SK-N-SH (cell line): ENCODE results near the gene ZNF547. TPM values are rescaled to one million over a fixed set of nuclear protein-coding genes. Genes with fewer than 3 reads are reported as not detected.

Experiments
- CTCF ChIA-PET: fragments of 300-600, 350-600 bp; formaldehyde crosslinking; extraction: SDS; loops from one replicate; lab custom pipeline; 2021; lab: Yijun Ruan, JAX
- POLR2A ChIA-PET: fragments of 350-600 bp; sonication (Branson Sonifier 250); formaldehyde crosslinking; extraction: SDS; loops from one replicate; lab custom pipeline; 2020; ENCODE audit warnings: antibody characterized with exemption, inconsistent platforms; lab: Yijun Ruan, JAX
- DNase-seq: peaks from one replicate; pipeline ENCODE4 v3.0.0; 2012
- H2AFZ ChIP-seq: fragments of 200-600 bp; sonication (generic); 2 replicates; pipeline ENCODE4 v1.8.1; 2016; ENCODE audit warnings: antibody characterized with exemption, mild to moderate bottlenecking, low read depth
- H3F3A ChIP-seq: fragments of 200-600 bp; sonication (generic); replicated peaks from 2 replicates; pipeline ENCODE3; 2016; ENCODE audit warnings: antibody characterized with exemption, mild to moderate bottlenecking; ENCODE audit not compliant: insufficient read depth
- H3K27ac ChIP-seq, 2 experiments: fragments of 200-500 bp in 1 of 2; fragments of 200-600 bp in 1 of 2; sonication (Bioruptor generic) in 1 of 2; sonication (generic), shearing (Covaris generic) in 1 of 2; 2 replicates each; pipeline versions ENCODE4 v1.5.1 to v1.6.1; 2014 to 2016; ENCODE audit warnings: low read depth in 2 of 2, inconsistent platforms in 1 of 2, low read length in 1 of 2, mild to moderate bottlenecking in 1 of 2, mixed read lengths in 1 of 2
- H3K27me3 ChIP-seq: fragments of 200-600 bp; sonication (generic), shearing (Covaris generic); 2 replicates; pipeline ENCODE4 v1.6.1; 2016; ENCODE audit warnings: mixed run types; ENCODE audit not compliant: insufficient read depth
- H3K36me3 ChIP-seq, 2 experiments: fragments of 200-500 bp in 1 of 2; fragments of 200-600 bp in 1 of 2; sonication (Bioruptor generic) in 1 of 2; sonication (generic) in 1 of 2; replicated peaks in 1 of 2; 2 replicates each; pipeline versions ENCODE3 to v1.5.1; 2014 to 2016; ENCODE audit warnings: low read length in 1 of 2, mild to moderate bottlenecking in 1 of 2; ENCODE audit not compliant: insufficient read depth in 2 of 2, control insufficient read depth in 1 of 2
- H3K4me1 ChIP-seq, 2 experiments: fragments of 200-500 bp in 1 of 2; fragments of 200-600 bp in 1 of 2; sonication (Bioruptor generic) in 1 of 2; sonication (generic), shearing (Covaris generic) in 1 of 2; 2 replicates each; pipeline versions ENCODE4 v1.5.1 to v1.6.1; 2014 to 2016; ENCODE audit warnings: low read depth in 1 of 2, low read length in 1 of 2, mixed run types in 1 of 2; ENCODE audit not compliant: insufficient read depth in 2 of 2, control insufficient read depth in 1 of 2
- H3K4me2 ChIP-seq: fragments of 200-600 bp; sonication (generic), shearing (Covaris generic); 2 replicates; pipeline ENCODE4 v1.6.1; 2017; ENCODE audit warnings: mixed run types
- H3K4me3 ChIP-seq, 2 experiments: fragments of 200-500 bp in 1 of 2; fragments of 200-600 bp in 1 of 2; sonication (Bioruptor generic) in 1 of 2; sonication (generic), shearing (Covaris generic) in 1 of 2; 2 replicates each; pipeline versions ENCODE4 v1.5.1 to v1.8.1; 2014 to 2016; ENCODE audit warnings: low read depth in 2 of 2, inconsistent platforms in 1 of 2, low read length in 1 of 2, mild to moderate bottlenecking in 1 of 2, mixed read lengths in 1 of 2, moderate library complexity in 1 of 2
- H3K79me2 ChIP-seq: fragments of 200-600 bp; sonication (generic); 2 replicates; pipeline ENCODE4 v1.8.1; 2017; ENCODE audit warnings: mild to moderate bottlenecking; ENCODE audit not compliant: insufficient read depth
- H3K9ac ChIP-seq: fragments of 200-600 bp; sonication (generic); 2 replicates; pipeline ENCODE4 v1.6.1; 2017; ENCODE audit warnings: mixed run types
- H3K9me2 ChIP-seq: fragments of 200-600 bp; sonication (generic); 2 replicates; pipeline ENCODE4 v1.6.1; 2017; ENCODE audit warnings: mixed run types
- H3K9me3 ChIP-seq: fragments of 200-600 bp; sonication (generic); 2 replicates; pipeline ENCODE4 v1.6.1; 2017; ENCODE audit warnings: mixed run types, mild to moderate bottlenecking, moderate library complexity
- H4K20me1 ChIP-seq: fragments of 200-600 bp; sonication (generic); 2 replicates; pipeline ENCODE4 v1.6.1; 2017; ENCODE audit warnings: mild to moderate bottlenecking, mixed run types; ENCODE audit not compliant: insufficient read depth
- ELF1 ChIP-seq: IDR thresholded peaks from 2 replicates; pipeline ENCODE4 v1.4.0; 2012
- FOXJ3 ChIP-seq: sonication (generic); formaldehyde crosslinking; IDR thresholded peaks from 2 replicates; pipeline ENCODE4 v1.5.1; 2020; ENCODE audit warnings: mild to moderate bottlenecking, missing genetic modification reagents
- FOXM1 ChIP-seq: IDR thresholded peaks from 2 replicates; pipeline ENCODE4 v1.4.0; 2012; ENCODE audit warnings: low read depth, mild to moderate bottlenecking
- JUND ChIP-seq: IDR thresholded peaks from 2 replicates; pipeline ENCODE4 v1.4.0; 2012
- MEF2A ChIP-seq: IDR thresholded peaks from 2 replicates; pipeline ENCODE4 v1.4.0; 2012; ENCODE audit warnings: low read depth, borderline replicate concordance
- NRF1 ChIP-seq: IDR thresholded peaks from 2 replicates; pipeline ENCODE4 v1.6.1; 2012; ENCODE audit warnings: low read depth, mild to moderate bottlenecking, low read length
- POLR2AphosphoS5 ChIP-seq: IDR thresholded peaks from 2 replicates; pipeline ENCODE4 v1.6.1; 2012; ENCODE audit warnings: low read depth, low read length
- RAD21 ChIP-seq: IDR thresholded peaks from 2 replicates; pipeline ENCODE4 v1.6.1; 2012; ENCODE audit warnings: mild to moderate bottlenecking, low read length
- RCOR1 ChIP-seq: fragments of 150-350 bp; IDR thresholded peaks from 2 replicates; pipeline ENCODE4 v1.6.1; 2017; ENCODE audit warnings: antibody characterized with exemption, low read length
- RXRA ChIP-seq: IDR thresholded peaks from 2 replicates; pipeline ENCODE4 v1.4.0; 2012; ENCODE audit warnings: low read depth, mild to moderate bottlenecking, borderline replicate concordance
- SMC3 ChIP-seq: IDR thresholded peaks from 2 replicates; pipeline ENCODE4 v1.6.1; 2012; ENCODE audit warnings: low read depth, low read length, improper control_type of control experiment
- WGBS: methylation state at CpG from one replicate; pipeline ENCODE4 v1.1.6; 2017; ENCODE audit warnings: low lambda C conversion rate; 5-methylcytosine and 5-hydroxymethylcytosine counted together
- polyA plus RNA-seq, 3 experiments: library from polyadenylated mRNA; depleted of rRNA; stranded (reverse); fragments of >200 nt; gene quantifications; 2 replicates each; pipeline ENCODE4 v1.2.3, GENCODE V29; 2012
- TF ChIP-seq, protein P1 (sequence below): fragments of 150-350 bp; IDR thresholded peaks from 2 replicates; pipeline ENCODE4 v1.6.1; 2017; ENCODE audit warnings: antibody characterized with exemption, low read length, low read depth, borderline replicate concordance
- TF ChIP-seq, protein P2 (sequence below): IDR thresholded peaks from 2 replicates; pipeline ENCODE4 v1.4.0; 2012; ENCODE audit warnings: low read depth, borderline replicate concordance
- TF ChIP-seq, protein P3 (sequence below): IDR thresholded peaks from 2 replicates; pipeline ENCODE4 v1.4.0; 2012; ENCODE audit warnings: low read depth
- TF ChIP-seq, protein P4 (sequence below): IDR thresholded peaks from 2 replicates; pipeline ENCODE4 v1.6.1; 2012; ENCODE audit warnings: mild to moderate bottlenecking, low read depth, low read length, moderate library complexity
- TF ChIP-seq, protein P5 (sequence below): fragments of 150-350 bp; IDR thresholded peaks from 2 replicates; pipeline ENCODE4 v1.6.1; 2016; ENCODE audit warnings: mild to moderate bottlenecking, low read depth, low read length

ZNF547 gene
- polyA plus RNA-seq, 1 of the 3 experiments (the other 2 are of a cell fraction) = 1.5 TPM

DNA sequence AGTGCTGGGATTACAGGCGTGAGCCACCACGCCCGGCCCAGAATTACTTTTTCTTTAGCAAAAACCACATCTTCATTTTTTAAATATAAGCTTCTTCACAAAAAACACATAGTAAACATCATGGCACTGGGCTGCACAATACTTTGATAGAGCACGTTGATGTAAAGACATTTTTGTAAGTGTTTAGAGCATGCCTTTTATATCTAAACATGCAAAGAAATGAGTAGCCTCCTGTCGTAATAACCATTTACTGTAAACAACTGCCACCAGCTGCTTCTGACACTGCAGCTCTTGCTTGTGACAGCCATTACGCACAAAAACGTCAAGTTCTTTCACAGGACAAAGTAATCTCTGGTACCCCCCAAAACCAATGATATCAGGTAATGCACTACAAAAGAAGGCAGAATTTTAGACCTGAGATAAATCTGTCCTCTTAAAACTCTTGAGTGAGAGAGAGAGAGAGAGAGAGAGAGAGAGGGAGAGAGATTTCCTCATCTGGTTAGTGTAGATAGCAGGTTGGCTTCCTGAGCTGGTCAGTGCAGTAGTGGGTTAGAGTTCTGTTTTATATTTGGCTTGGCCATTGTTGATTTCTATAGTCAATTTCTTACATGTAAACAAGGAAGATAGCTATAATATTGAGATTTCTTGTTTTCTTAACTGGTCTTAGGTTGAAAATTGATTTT lies 19.6 kb downstream of the ZNF547 start:
- no peak overlapping the region for H3K4me3 ChIP-seq
- H3K27me3 ChIP-seq = no peaks in the 10 kb centered on the region
- H3F3A ChIP-seq = no peaks in the 10 kb centered on the region
- no peaks in the 10 kb centered on the region for H3K9me2 ChIP-seq
- H3K4me1 ChIP-seq = no peaks in the 10 kb centered on the region
- DNase-seq = no peak
- no peaks in the 10 kb centered on the region for H3K79me2 ChIP-seq
- no peaks in the 10 kb centered on the region; the same call in 1 of the 2 replicates for H3K9me3 ChIP-seq
- ChIA-PET POLR2A (no interaction called here), CTCF (interaction anchor here (0.7 to 1.8 kb wide), 2 partner anchors 15 to 22 kb away, joined by 5 to 6 read pairs; no protein-coding TSS in a partner anchor)
- 45% methylated on average over 7 of the region's 7 CpGs for WGBS
- H3K36me3 ChIP-seq = peaks cover 2 to 5% of the 10 kb centered on the region in 2 experiments
- TF ChIP-seq FOXJ3 (CRISPR knock-in tag) (no peak), NRF1 (no peak), FOXM1 (no peak), ELF1 (no peak), JUND (no peak), MEF2A (no peak), RAD21 (no peak), POLR2AphosphoS5 (no peak), RCOR1 (no peak), SMC3 (no peak), RXRA (no peak)
- TF ChIP-seq, protein P1, sequence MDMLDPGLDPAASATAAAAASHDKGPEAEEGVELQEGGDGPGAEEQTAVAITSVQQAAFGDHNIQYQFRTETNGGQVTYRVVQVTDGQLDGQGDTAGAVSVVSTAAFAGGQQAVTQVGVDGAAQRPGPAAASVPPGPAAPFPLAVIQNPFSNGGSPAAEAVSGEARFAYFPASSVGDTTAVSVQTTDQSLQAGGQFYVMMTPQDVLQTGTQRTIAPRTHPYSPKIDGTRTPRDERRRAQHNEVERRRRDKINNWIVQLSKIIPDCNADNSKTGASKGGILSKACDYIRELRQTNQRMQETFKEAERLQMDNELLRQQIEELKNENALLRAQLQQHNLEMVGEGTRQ = no peak
- TF ChIP-seq, protein P2, sequence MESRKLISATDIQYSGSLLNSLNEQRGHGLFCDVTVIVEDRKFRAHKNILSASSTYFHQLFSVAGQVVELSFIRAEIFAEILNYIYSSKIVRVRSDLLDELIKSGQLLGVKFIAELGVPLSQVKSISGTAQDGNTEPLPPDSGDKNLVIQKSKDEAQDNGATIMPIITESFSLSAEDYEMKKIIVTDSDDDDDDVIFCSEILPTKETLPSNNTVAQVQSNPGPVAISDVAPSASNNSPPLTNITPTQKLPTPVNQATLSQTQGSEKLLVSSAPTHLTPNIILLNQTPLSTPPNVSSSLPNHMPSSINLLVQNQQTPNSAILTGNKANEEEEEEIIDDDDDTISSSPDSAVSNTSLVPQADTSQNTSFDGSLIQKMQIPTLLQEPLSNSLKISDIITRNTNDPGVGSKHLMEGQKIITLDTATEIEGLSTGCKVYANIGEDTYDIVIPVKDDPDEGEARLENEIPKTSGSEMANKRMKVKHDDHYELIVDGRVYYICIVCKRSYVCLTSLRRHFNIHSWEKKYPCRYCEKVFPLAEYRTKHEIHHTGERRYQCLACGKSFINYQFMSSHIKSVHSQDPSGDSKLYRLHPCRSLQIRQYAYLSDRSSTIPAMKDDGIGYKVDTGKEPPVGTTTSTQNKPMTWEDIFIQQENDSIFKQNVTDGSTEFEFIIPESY = no peak
- TF ChIP-seq, protein P3, sequence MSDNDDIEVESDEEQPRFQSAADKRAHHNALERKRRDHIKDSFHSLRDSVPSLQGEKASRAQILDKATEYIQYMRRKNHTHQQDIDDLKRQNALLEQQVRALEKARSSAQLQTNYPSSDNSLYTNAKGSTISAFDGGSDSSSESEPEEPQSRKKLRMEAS = no peak
- TF ChIP-seq, protein P4, sequence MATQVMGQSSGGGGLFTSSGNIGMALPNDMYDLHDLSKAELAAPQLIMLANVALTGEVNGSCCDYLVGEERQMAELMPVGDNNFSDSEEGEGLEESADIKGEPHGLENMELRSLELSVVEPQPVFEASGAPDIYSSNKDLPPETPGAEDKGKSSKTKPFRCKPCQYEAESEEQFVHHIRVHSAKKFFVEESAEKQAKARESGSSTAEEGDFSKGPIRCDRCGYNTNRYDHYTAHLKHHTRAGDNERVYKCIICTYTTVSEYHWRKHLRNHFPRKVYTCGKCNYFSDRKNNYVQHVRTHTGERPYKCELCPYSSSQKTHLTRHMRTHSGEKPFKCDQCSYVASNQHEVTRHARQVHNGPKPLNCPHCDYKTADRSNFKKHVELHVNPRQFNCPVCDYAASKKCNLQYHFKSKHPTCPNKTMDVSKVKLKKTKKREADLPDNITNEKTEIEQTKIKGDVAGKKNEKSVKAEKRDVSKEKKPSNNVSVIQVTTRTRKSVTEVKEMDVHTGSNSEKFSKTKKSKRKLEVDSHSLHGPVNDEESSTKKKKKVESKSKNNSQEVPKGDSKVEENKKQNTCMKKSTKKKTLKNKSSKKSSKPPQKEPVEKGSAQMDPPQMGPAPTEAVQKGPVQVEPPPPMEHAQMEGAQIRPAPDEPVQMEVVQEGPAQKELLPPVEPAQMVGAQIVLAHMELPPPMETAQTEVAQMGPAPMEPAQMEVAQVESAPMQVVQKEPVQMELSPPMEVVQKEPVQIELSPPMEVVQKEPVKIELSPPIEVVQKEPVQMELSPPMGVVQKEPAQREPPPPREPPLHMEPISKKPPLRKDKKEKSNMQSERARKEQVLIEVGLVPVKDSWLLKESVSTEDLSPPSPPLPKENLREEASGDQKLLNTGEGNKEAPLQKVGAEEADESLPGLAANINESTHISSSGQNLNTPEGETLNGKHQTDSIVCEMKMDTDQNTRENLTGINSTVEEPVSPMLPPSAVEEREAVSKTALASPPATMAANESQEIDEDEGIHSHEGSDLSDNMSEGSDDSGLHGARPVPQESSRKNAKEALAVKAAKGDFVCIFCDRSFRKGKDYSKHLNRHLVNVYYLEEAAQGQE = no peak
- TF ChIP-seq, protein P5, sequence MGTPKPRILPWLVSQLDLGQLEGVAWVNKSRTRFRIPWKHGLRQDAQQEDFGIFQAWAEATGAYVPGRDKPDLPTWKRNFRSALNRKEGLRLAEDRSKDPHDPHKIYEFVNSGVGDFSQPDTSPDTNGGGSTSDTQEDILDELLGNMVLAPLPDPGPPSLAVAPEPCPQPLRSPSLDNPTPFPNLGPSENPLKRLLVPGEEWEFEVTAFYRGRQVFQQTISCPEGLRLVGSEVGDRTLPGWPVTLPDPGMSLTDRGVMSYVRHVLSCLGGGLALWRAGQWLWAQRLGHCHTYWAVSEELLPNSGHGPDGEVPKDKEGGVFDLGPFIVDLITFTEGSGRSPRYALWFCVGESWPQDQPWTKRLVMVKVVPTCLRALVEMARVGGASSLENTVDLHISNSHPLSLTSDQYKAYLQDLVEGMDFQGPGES = no peak
- H3K27ac ChIP-seq = no peak overlapping the region
- H3K9ac ChIP-seq = no peak overlapping the region
- H3K4me2 ChIP-seq = no peak overlapping the region
- H4K20me1 ChIP-seq = no peaks in the 10 kb centered on the region
- H2AFZ ChIP-seq = no peak overlapping the region
